Hair follicular keratinocyte (primary cell): Measurements from ENCODE around the gene CYP2A13. TPM values are rescaled to one million over a fixed set of nuclear protein-coding genes. Genes with fewer than 3 reads are reported as not detected.

Experiments
- total RNA-seq: library from RNA; depleted of rRNA; stranded (reverse); fragments of >200 nt; gene quantifications from 2 replicates; pipeline ENCODE4 v1.2.3, GENCODE V29; 2015

Gene CYP2A13, protein sequence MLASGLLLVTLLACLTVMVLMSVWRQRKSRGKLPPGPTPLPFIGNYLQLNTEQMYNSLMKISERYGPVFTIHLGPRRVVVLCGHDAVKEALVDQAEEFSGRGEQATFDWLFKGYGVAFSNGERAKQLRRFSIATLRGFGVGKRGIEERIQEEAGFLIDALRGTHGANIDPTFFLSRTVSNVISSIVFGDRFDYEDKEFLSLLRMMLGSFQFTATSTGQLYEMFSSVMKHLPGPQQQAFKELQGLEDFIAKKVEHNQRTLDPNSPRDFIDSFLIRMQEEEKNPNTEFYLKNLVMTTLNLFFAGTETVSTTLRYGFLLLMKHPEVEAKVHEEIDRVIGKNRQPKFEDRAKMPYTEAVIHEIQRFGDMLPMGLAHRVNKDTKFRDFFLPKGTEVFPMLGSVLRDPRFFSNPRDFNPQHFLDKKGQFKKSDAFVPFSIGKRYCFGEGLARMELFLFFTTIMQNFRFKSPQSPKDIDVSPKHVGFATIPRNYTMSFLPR
- total RNA-seq: not detected in 2 replicates

DNA sequence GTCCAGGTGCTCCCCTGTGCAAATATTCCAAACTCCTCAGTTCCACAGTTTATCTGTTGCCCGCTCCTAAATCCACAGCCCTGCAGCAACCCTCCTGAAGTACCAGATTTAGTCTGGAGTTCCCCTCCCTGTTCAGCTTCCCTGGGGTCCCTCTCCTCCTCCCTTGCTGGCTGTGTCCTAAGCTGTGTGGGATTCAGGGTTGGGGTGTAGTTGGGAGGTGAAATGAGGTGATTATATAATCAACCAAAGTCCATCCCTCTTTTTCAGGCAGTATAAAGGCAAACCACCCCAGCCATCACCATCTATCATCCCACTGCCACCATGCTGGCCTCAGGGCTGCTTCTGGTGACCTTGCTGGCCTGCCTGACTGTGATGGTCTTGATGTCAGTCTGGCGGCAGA is at the start of gene CYP2A13:
CYP2A13 (plus strand) TSS at position 301 of the 400 bp plus-strand sequence; CDS start at position 322, 21 bp downstream.

DNA sequence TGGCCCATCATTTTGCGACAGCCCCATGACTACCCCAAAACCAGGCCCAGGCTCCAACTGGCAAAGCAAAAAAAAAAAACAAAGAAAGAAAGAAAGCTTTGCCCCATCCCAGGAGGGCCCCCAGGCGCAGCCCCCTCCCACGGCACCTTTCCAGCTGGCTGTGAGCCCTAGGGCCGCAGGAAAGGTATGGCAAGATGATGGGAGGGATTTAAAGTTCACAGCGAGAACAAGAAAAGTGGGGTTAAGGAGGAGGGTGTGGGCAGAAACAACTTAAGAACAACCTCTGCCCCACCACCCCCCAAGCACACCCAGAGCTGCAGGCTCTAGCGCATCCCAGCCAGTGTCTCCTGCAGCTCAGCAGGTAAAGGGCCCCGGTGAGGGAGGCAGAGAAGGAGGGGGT is 25.9 kb downstream of the CYP2A13 start, which contains the start of gene CYP2F1:
CYP2F1 (plus strand) TSS at position 301 of the 400 bp plus-strand sequence. CDS start 1,757 bp downstream, outside the sequence.

Other genes starting within 250 kb of the CYP2A13 start
- gene CYP2A6, start 238.0 kb upstream of the CYP2A13 start, total RNA-seq: not detected in 2 replicates
- gene CYP2A7, start 206.2 kb upstream of the CYP2A13 start, total RNA-seq: not detected in 2 replicates
- not detected in 2 replicates for gene CYP2B6, start 97.2 kb upstream of the CYP2A13 start, total RNA-seq
- not detected in 2 replicates for gene CYP2F1, start 26.0 kb downstream of the CYP2A13 start, total RNA-seq
- 6.8 and 7.8 TPM in 2 replicates for gene CYP2S1, start 104.8 kb downstream of the CYP2A13 start, total RNA-seq
- 66.6 and 94.9 TPM in 2 replicates for gene AXL, start 130.8 kb downstream of the CYP2A13 start, total RNA-seq
- gene HNRNPUL1, start 175.9 kb downstream of the CYP2A13 start, total RNA-seq: 88.9 and 118 TPM in 2 replicates
- 7.7 and 8.1 TPM in 2 replicates for gene CCDC97, start 221.7 kb downstream of the CYP2A13 start, total RNA-seq